D721Med (cell line): ENCODE results near the gene SPTB.

Experiments used
- DNase-seq: peaks from one replicate; pipeline ENCODE4 v3.0.0; 2011; ENCODE audit warnings: low spot score; ENCODE audit not compliant: insufficient read length
- FAIRE-seq: peaks from 2 replicates; lab custom pipeline; 2011; peaks lifted over from hg19 to GRCh38; lab: Jason Lieb, UNC
- CTCF ChIP-seq: IDR thresholded peaks from 2 replicates; pipeline ENCODE4 v1.5.1; 2012; ENCODE audit warnings: mild to moderate bottlenecking, control low read depth; ENCODE audit not compliant: insufficient read depth; ENCODE audit errors: missing control alignments

SPTB gene

GRCh38 chr14:64795211-64795610 lies 84.5 kb downstream of the SPTB start:
- DNase-seq (no peak), FAIRE-seq (no peak)
- no peak for TF ChIP-seq CTCF

GRCh38 chr14:64792871-64793560 lies 86.7 kb downstream of the SPTB start:
- FAIRE-seq, result no peak
- DNase-seq, result no peak
- TF ChIP-seq CTCF, result no peak

- no peak for TF ChIP-seq CTCF
- FAIRE-seq (no peak), DNase-seq (no peak)
These were observed 87.5 kb downstream of the SPTB start for GRCh38 chr14:64792231-64792630.

- DNase-seq (no peak), FAIRE-seq (no peak)
- no peak for TF ChIP-seq CTCF
These were observed 89.2 kb downstream of the SPTB start for GRCh38 chr14:64790478-64790877.

- FAIRE-seq (no peak), DNase-seq (no peak)
- no peak for TF ChIP-seq CTCF
These were observed 90.0 kb downstream of the SPTB start for GRCh38 chr14:64789696-64790095.

- TF ChIP-seq CTCF, result no peak
- no peak for DNase-seq
- no peak for FAIRE-seq
These were observed 91.0 kb downstream of the SPTB start for GRCh38 chr14:64788706-64789105.

- no peak for TF ChIP-seq CTCF
- DNase-seq, result no peak
- no peak for FAIRE-seq
These were observed 92.1 kb downstream of the SPTB start for GRCh38 chr14:64787619-64788018.
